ENCODE results near the gene POLR2B. TPM values are rescaled to one million over a fixed set of nuclear protein-coding genes. Genes with fewer than 3 reads are reported as not detected.

The POLR2B gene
- total RNA-seq, 4 donors from 2014 or later, result 82.4 to 128 (median 110) TPM

DNA sequence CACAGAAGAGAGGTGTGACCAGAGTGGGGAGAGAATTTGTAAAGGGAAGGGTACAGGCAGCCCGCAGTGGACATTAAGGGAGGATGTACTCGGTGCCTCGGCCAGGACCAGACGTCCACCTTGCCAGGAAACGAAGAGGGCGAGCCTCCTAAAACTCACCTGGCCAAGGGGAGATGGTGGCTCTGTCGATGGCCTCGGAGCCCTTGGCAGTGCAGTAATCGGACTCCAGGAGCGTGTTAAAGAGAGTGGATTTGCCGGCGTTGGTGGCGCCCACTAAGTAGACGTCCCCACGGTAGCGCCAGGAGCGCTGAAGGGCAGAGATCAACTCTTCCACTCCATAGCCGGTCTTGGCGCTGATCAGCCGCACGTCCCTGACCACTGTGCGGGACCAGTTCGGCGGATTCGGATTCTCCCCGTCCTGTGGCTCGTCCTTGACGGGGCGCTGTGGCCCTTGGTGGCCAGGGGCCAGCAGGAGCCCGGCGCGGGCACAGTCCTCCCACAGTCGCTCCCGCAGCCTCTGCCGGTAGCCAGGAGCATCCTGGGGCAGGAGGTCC, 2.3 kb upstream of the POLR2B start:
- WGBS, 2 donors (ENCODE audit: low coverage in 1 of 2), result 7% methylated on average over 18 of the region's 35 CpGs; no CpG with 5 or more reads in 1 of the 2 donors
- TF ChIP-seq EP300 (IDR thresholded peaks at IDR 0.05) (no peak), POLR2AphosphoS5 (IDR thresholded peaks at IDR 0.05) (no peak), POLR2A (IDR thresholded peaks at IDR 0.05) (no peak)
- TF ChIP-seq, protein P1, sequence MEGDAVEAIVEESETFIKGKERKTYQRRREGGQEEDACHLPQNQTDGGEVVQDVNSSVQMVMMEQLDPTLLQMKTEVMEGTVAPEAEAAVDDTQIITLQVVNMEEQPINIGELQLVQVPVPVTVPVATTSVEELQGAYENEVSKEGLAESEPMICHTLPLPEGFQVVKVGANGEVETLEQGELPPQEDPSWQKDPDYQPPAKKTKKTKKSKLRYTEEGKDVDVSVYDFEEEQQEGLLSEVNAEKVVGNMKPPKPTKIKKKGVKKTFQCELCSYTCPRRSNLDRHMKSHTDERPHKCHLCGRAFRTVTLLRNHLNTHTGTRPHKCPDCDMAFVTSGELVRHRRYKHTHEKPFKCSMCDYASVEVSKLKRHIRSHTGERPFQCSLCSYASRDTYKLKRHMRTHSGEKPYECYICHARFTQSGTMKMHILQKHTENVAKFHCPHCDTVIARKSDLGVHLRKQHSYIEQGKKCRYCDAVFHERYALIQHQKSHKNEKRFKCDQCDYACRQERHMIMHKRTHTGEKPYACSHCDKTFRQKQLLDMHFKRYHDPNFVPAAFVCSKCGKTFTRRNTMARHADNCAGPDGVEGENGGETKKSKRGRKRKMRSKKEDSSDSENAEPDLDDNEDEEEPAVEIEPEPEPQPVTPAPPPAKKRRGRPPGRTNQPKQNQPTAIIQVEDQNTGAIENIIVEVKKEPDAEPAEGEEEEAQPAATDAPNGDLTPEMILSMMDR (IDR thresholded peaks at IDR 0.05), result no peak
- ATAC-seq, result no peak
- peaks cover 0 to 12% (median 0%) of the 10 kb centered on the region in 3 donors for H3K9me3 ChIP-seq
- H3K27ac ChIP-seq, result peak overlapping the region in 3 of 4 donors; percentile 87 to 91 (median 88)
- peaks cover 0 to 35% of the 10 kb centered on the region in 2 donors for H3K36me3 ChIP-seq
- H3K4me1 ChIP-seq, result peaks cover 0 to 50% (median 24%) of the 10 kb centered on the region in 3 donors
- no peaks in the 10 kb centered on the region for H3K27me3 ChIP-seq
- H3K4me3 ChIP-seq, result peak overlapping the region; percentile 73 to 93

DNA sequence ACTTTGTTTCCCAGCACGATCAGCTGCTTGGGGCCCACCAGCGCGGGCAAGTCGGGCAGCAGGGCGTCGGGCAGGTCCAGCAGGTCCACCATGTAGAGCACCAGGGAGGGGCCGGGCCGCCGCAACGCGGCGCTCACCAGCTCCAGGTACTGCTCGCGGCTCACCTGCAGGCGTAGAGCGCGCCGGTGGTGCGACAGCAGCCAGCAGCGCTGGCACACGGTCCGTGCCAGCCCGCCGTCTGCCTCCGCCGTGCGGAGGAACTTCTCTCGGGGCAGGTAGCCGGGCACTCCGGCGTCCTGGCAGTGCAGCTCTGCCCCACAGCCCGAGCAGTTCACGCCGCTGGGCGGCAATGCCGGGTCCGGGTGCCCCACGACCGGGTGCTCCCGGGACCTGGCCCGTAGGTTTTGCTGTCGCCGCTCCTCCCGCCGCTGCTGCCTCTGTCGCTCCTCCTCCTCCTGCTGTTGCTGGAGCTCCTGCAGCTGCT, 1.8 kb upstream of the POLR2B start:
- ATAC-seq, result peak; percentile 32
- WGBS, 2 donors (ENCODE audit: low coverage in 1 of 2), result no CpG with 5 or more reads among the region's 46 CpGs
- H3K4me3 ChIP-seq, result peak overlapping the region; percentile 73 to 93
- peaks cover 0 to 55% (median 30%) of the 10 kb centered on the region in 3 donors for H3K4me1 ChIP-seq
- H3K9me3 ChIP-seq, result peaks cover 0 to 12% (median 0%) of the 10 kb centered on the region in 3 donors
- no peak for TF ChIP-seq EP300 (IDR thresholded peaks at IDR 0.05)
- TF ChIP-seq, protein P1 (IDR thresholded peaks at IDR 0.05), result peak in 1 of 4 experiments; percentile 23
- no peak for TF ChIP-seq POLR2AphosphoS5 (IDR thresholded peaks at IDR 0.05)
- no peak for TF ChIP-seq POLR2A (IDR thresholded peaks at IDR 0.05)
- H3K27ac ChIP-seq, result peak overlapping the region; percentile 26 to 91 (median 88)
- no peaks in the 10 kb centered on the region for H3K27me3 ChIP-seq
- peaks cover 0 to 30% of the 10 kb centered on the region in 2 donors for H3K36me3 ChIP-seq

DNA sequence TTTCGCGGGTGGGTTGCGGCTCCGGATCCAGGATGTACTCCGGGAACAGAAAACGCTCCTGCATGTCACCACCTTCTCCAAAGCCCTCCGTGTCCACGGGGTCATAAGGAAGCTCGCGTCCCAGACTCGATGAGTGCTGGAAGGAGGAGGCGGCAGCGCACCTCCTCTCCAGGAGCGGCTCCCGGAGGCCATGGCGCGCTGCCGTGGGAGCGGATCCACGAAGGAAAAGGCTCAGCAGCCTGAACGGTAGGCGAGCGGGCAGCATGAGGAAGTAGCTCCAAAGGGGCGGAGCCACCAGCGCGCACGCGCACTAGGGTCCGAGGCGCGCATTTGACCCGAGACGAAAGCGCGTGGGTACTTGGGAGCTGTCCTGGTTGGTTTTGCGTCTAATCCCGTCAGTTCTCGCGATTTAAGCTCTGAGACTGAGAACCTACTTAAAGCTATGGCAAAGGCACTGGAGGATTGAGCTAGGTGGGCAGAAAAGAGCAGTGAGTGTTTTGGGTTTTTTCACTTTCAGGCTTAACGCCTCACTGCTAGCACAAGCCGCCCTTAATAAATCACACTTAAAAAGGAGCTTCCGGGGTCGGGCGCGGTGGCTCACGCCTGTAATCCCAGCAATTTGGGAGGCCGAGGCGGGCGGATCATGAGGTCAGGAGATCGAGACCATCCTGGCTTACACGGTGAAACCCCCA, 1.2 kb upstream of the POLR2B start, which contains the start of gene NOA1:
TSS of gene NOA1 (minus strand) at position 286 of the 692 bp plus-strand sequence. CDS start at position 265, 21 bp downstream.
- peak; percentile 94 for ATAC-seq
- peak within 1 kb of the TSS; percentile 73 to 93 for H3K4me3 ChIP-seq
- WGBS, 2 donors (ENCODE audit: low coverage in 1 of 2), result 0 to 1% methylated on average over 3 to 14 of the region's 51 CpGs
- TF ChIP-seq, protein P1 (IDR thresholded peaks at IDR 0.05), result no peak
- TF ChIP-seq POLR2AphosphoS5 (IDR thresholded peaks at IDR 0.05) (peak; percentile 72), EP300 (IDR thresholded peaks at IDR 0.05) (no peak), POLR2A (IDR thresholded peaks at IDR 0.05) (peak; percentile 27 to 41)
- H3K4me1 ChIP-seq, result peaks cover 0 to 61% (median 34%) of the 10 kb centered on the region in 3 donors
- H3K27me3 ChIP-seq, result no peaks in the 10 kb centered on the region
- peak within 1 kb of the TSS; percentile 76 to 91 (median 88) for H3K27ac ChIP-seq
- peaks cover 0 to 12% (median 0%) of the 10 kb centered on the region in 3 donors for H3K9me3 ChIP-seq
- peaks cover 0 to 24% of the 10 kb centered on the region in 2 donors for H3K36me3 ChIP-seq

DNA sequence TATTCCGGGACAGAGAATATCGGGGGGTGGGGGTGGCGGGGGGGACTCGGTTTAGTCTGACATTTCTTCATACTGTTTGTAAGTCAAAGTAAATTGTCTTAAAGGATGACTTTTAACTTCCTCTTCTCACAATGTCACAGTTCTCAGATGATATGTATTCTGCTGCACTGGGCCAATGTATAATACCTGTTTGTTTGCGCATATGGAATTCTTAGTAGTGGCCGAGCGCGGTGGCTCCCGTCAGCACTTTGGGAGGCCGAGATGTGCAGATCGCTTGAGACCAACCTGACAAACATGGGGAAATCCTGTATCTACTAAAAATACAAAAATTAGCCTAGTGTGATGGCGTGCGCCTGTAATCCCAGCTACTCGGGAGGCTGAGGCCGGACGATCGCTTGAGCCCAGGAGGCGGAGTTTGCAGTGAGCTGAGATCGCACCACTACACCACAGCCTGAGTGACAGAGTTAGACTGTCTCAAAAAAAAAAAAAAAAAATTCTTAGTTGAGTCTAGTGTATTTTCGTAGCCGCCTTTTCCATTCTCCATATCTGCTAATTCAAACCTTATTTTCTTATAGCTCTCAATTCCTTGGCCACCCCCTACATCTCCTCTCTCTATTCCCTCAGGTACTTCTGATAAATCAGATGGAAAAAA, 851 bp downstream of the POLR2B start:
- Histone ChIP-seq H3K27ac (peak overlapping the region in 3 of 4 donors; percentile 87 to 91 (median 88)), H3K4me1 (peaks cover 0 to 72% (median 34%) of the 10 kb centered on the region in 3 donors)

More for the DNA sequence above, 851 bp downstream of the POLR2B start:
- TF ChIP-seq, protein P1 (IDR thresholded peaks at IDR 0.05), result no peak
- no peak for TF ChIP-seq POLR2A (IDR thresholded peaks at IDR 0.05)
- TF ChIP-seq POLR2AphosphoS5 (IDR thresholded peaks at IDR 0.05), result no peak
- no peak for TF ChIP-seq EP300 (IDR thresholded peaks at IDR 0.05)
- ATAC-seq, result no peak
- Histone ChIP-seq H3K9me3 (no peaks in the 10 kb centered on the region), H3K36me3 (peaks cover 0 to 3% of the 10 kb centered on the region in 2 donors), H3K27me3 (no peaks in the 10 kb centered on the region), H3K4me3 (peak overlapping the region; percentile 73 to 93)
- WGBS, 2 donors (ENCODE audit: low coverage in 1 of 2), result 13 to 20% methylated on average over 7 to 19 of the region's 21 CpGs
